ES-I3 (cell line): ENCODE data around the gene HDAC7.
A peak's percentile ranks its signal among the peaks of the same experiment; 100 is the strongest.

Experiments used
- H3K36me3 ChIP-seq: 2 replicates; pipeline ENCODE4 v1.6.1; 2013; ENCODE audit warnings: mild to moderate bottlenecking, low read length, control low read depth, moderate library complexity; ENCODE audit not compliant: insufficient read depth
- H3K4me1 ChIP-seq: 2 replicates; pipeline ENCODE4 v1.6.1; 2013; ENCODE audit warnings: mild to moderate bottlenecking, control low read depth, low read length; ENCODE audit not compliant: insufficient read depth
- H3K9ac ChIP-seq: 2 replicates; pipeline ENCODE4 v1.6.1; 2013; ENCODE audit warnings: low read depth, mild to moderate bottlenecking, low read length, moderate library complexity
- H3K9me3 ChIP-seq: 2 replicates; pipeline ENCODE4 v1.6.1; 2013; ENCODE audit warnings: mild to moderate bottlenecking, low read length, moderate library complexity; ENCODE audit not compliant: control insufficient read depth, insufficient read depth

HDAC7 gene

DNA sequence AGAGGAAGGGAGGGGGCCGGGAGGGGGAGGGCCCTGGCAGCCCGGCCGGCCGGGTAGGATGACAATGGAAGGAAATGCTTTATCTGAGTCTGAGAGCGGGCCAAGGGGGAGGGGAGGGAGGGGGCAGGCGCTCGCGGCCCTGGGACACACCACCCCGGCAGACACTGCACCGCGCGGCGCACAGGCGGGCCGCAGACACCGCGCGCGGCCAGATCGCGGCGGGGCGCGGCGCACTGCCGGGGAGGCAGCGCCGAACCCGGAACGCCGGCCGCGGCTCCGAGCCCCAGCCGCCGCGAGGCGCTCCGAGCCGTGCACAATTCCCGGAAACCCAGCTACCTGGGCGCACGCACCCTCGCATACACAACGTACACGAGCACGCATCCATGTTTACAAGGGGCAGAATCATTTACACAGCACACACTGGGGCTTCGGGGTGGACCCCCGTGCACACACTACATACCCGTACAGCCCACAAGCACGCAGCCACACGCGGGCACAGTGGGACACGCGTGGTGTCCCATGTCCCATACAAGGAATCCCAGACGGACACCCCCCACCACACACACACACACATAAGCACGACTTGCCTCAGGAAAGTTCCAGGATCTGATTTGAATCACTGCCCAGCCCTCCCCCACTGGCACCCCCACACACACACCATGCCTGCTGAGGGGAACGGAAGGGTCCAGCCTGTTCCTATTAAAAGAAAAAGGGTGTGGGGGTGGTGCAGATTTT, at the start of gene HDAC7:
HDAC7 (minus strand) TSS at position 8 of the 735 bp plus-strand sequence. CDS start 118 bp downstream, outside the sequence.
- H3K9me3 ChIP-seq, result no peaks in the 10 kb centered on the region
- H3K9ac ChIP-seq, result peak within 1 kb of the TSS; percentile 95
- H3K36me3 ChIP-seq, result no peaks in the 10 kb centered on the region
- H3K4me1 ChIP-seq, result peaks cover 53% of the 10 kb centered on the region

- no peaks in the 10 kb centered on the region for H3K4me1 ChIP-seq
- no peaks in the 10 kb centered on the region for H3K9me3 ChIP-seq
- H3K36me3 ChIP-seq, result no peaks in the 10 kb centered on the region
- no peak overlapping the region for H3K9ac ChIP-seq
Measured at GRCh38 chr12:47868552-47869031, 48.9 kb upstream of the HDAC7 start.

DNA sequence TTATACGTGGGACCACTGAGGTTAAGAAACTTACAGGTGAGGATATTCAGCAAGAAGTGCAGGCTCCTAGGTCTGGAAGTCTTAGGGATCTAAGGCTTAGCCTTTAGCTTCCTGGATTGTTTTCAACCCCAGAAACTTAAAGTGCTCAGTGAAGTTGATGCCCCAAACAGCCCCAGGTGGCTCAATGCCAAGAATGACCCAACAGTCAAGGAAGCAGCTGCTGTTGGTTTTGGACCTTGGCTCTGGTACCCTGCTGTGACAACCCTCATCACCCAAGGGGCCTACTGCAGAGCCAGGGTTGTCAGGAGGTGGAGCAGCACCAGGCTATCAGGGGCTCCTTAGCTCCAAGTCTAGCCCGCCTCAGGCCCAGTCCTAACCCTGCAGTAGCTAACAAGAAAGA, 48.3 kb upstream of the HDAC7 start:
- no peaks in the 10 kb centered on the region for H3K36me3 ChIP-seq
- no peaks in the 10 kb centered on the region for H3K9me3 ChIP-seq
- H3K9ac ChIP-seq, result no peak overlapping the region
- H3K4me1 ChIP-seq, result no peaks in the 10 kb centered on the region

- no peaks in the 10 kb centered on the region for H3K4me1 ChIP-seq
- no peaks in the 10 kb centered on the region for H3K9me3 ChIP-seq
- no peak overlapping the region for H3K9ac ChIP-seq
- H3K36me3 ChIP-seq, result no peaks in the 10 kb centered on the region
Measured at GRCh38 chr12:47867495-47867941, 47.8 kb upstream of the HDAC7 start.

GRCh38 chr12:47864646-47865235, 45.0 kb upstream of the HDAC7 start:
- Histone ChIP-seq H3K4me1 (no peaks in the 10 kb centered on the region), H3K9ac (no peak overlapping the region), H3K36me3 (no peaks in the 10 kb centered on the region), H3K9me3 (no peaks in the 10 kb centered on the region)

GRCh38 chr12:47863985-47864384, 44.3 kb upstream of the HDAC7 start:
- Histone ChIP-seq H3K9me3 (no peaks in the 10 kb centered on the region), H3K36me3 (no peaks in the 10 kb centered on the region), H3K9ac (no peak overlapping the region), H3K4me1 (no peaks in the 10 kb centered on the region)

- Histone ChIP-seq H3K4me1 (no peaks in the 10 kb centered on the region), H3K9ac (no peak overlapping the region), H3K36me3 (no peaks in the 10 kb centered on the region), H3K9me3 (no peaks in the 10 kb centered on the region)
Measured at GRCh38 chr12:47863467-47863866, 43.8 kb upstream of the HDAC7 start.

GRCh38 chr12:47862881-47863280, 43.2 kb upstream of the HDAC7 start:
- Histone ChIP-seq H3K4me1 (no peaks in the 10 kb centered on the region), H3K9ac (no peak overlapping the region), H3K9me3 (no peaks in the 10 kb centered on the region), H3K36me3 (no peaks in the 10 kb centered on the region)

DNA sequence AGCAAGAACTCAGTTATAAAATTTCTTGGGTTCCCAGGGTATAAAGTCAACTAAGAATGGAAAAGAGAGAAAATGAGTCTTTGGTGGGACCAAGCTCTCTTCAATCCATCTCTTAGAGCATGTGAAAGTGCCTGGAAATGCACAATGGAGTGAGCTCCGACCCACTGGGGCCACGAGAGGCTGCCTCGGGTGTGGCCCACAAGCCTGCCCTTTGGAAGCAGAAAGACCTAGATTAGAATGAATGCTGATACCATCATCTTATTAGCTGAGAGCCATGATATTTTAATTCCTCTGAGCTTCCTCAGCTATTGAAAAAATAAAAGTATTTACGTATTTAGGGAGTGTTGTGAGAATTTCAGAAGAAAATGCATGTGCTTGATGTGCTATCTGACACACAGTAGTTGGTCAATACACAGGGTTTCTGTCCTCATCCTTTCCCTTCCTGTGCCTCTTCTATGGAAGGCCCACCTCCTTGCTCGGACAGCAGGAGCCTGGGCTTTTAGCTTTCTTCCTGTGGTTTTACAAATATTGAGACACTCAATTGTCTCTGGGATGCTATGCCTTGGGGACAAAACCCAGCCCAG, 42.6 kb upstream of the HDAC7 start:
- H3K9ac ChIP-seq, result no peak overlapping the region
- H3K9me3 ChIP-seq, result no peaks in the 10 kb centered on the region
- no peaks in the 10 kb centered on the region for H3K4me1 ChIP-seq
- no peaks in the 10 kb centered on the region for H3K36me3 ChIP-seq

GRCh38 chr12:47860873-47861272, 41.2 kb upstream of the HDAC7 start:
- H3K36me3 ChIP-seq, result no peaks in the 10 kb centered on the region
- no peak overlapping the region for H3K9ac ChIP-seq
- H3K9me3 ChIP-seq, result no peaks in the 10 kb centered on the region
- H3K4me1 ChIP-seq, result no peaks in the 10 kb centered on the region

GRCh38 chr12:47860279-47860841, 40.7 kb upstream of the HDAC7 start:
- no peaks in the 10 kb centered on the region for H3K36me3 ChIP-seq

GRCh38 chr12:47858511-47859266, 39.0 kb upstream of the HDAC7 start:
- H3K36me3 ChIP-seq, result no peaks in the 10 kb centered on the region
- H3K4me1 ChIP-seq, result no peaks in the 10 kb centered on the region
- no peaks in the 10 kb centered on the region for H3K9me3 ChIP-seq
- no peak overlapping the region for H3K9ac ChIP-seq

More at GRCh38 chr12:47860279-47860841, 40.7 kb upstream of the HDAC7 start:
- no peaks in the 10 kb centered on the region for H3K9me3 ChIP-seq
- no peak overlapping the region for H3K9ac ChIP-seq
- H3K4me1 ChIP-seq, result no peaks in the 10 kb centered on the region

DNA sequence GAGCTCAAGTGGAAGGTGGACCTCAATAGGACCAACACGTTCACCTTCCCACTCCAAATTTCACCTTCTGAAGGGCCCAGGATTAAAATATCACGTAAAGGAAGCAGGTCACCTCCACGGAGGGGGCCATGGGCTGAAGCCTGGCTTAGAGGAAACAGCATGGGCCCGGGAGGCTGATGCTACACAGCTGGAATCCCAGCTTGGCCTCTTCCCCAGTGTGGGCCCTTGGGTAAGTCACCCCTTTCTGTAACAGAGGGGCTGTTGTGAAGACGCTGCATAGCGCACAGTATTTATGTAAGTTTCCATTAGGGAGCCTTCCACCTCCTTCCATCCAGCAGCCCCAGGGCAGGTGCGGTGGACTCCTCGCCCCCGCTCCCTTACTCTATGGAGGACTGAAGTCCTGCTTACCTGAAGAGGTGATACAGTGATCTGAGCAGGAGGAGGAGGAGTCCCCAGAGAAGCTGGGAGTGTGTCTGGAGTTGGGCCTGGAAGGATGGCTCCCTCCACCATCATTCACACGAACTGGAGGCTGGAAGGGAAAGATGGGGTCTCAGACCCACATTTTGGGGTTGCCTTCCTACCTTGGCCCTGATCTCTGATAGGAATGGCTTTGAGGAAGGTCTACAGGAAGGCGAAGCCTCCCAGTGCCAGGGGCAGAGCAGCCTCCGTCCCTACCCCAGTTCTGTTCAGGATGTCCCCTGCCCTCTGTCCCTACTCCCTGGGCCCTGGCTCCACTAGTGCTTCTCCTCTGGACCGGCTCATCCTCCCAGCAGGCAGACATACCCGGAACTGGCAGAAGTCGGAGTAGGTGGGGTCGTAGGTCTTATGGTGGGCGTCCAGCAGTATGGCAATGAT, 37.2 kb upstream of the HDAC7 start:
- Histone ChIP-seq H3K9me3 (no peaks in the 10 kb centered on the region), H3K9ac (no peak overlapping the region), H3K4me1 (peaks cover 5% of the 10 kb centered on the region; the same call in 1 of the 2 replicates), H3K36me3 (no peaks in the 10 kb centered on the region)
